Left ventricle myocardium superior (tissue), 1 donor: ENCODE measurements around the gene ASPSCR1. TPM values are rescaled to one million over a fixed set of nuclear protein-coding genes. Genes with fewer than 3 reads are reported as not detected.
"Not testable (repeated sequence)": the region's sequence is repeated elsewhere in the genome, so short reads cannot be mapped to it uniquely, and the experiment has no call there.

Experiments
- ATAC-seq: fragments of 200-7000 bp; cut with Tn5 transposase; one replicate; pipeline ENCODE4 v1.9.1; 2020; ENCODE audit warnings: mild to moderate bottlenecking, moderate library complexity
- DNase-seq: peaks from one replicate; pipeline ENCODE4 v3.0.0-alpha.2; 2020
- intact Hi-C: fragments of 100-400 bp; cut with micrococcal nuclease; formaldehyde crosslinking; loops from one replicate; pipeline ENCODE4 v1.11.0; 2022
- total RNA-seq: library from RNA; stranded (reverse); fragmentation: NEBNext Ultra II Directional; extraction: Animal tissue kit (Norgen Biotek cat#: 25700); gene quantifications from one replicate; pipeline ENCODE4 v1.2.1, GENCODE V29; 2021
- donor health status: DM: no; HTN: yes; CAD: no; lungs with severe emphysema.

Gene ASPSCR1
- total RNA-seq, 1 donor from 2014 or later, result 25.4 TPM

GRCh38 chr17:81973432-81973831, 4.0 kb upstream of the ASPSCR1 start:
- ATAC-seq (no peak), DNase-seq (no peak)
- intact Hi-C loops, result no loop called here

- intact Hi-C loops, result no loop called here
- DNase-seq (peak; percentile 61), ATAC-seq (peak; percentile 16)
Measured at GRCh38 chr17:81976332-81977210, 858 bp upstream of the ASPSCR1 start.

- intact Hi-C loops, result no loop called here
- no peak for ATAC-seq
Measured at GRCh38 chr17:81978524-81979298, 1.3 kb downstream of the ASPSCR1 start.

GRCh38 chr17:81980122-81980521, 2.7 kb downstream of the ASPSCR1 start:
- intact Hi-C loops, result no loop called here
- DNase-seq (no peak), ATAC-seq (no peak)

More at GRCh38 chr17:81978524-81979298, 1.3 kb downstream of the ASPSCR1 start:
- no peak for DNase-seq

GRCh38 chr17:81980707-81981343, 3.4 kb downstream of the ASPSCR1 start:
- intact Hi-C loops, result no loop called here
- no peak for DNase-seq
- no peak for ATAC-seq

- ATAC-seq, intact Hi-C loops, DNase-seq: not testable (repeated sequence)
Measured at GRCh38 chr17:81981511-81981910, 4.1 kb downstream of the ASPSCR1 start.

- no peak for ATAC-seq
- no peak for DNase-seq
- intact Hi-C loops, result no loop called here
Measured at GRCh38 chr17:81983011-81983638, 5.7 kb downstream of the ASPSCR1 start.

- intact Hi-C loops, result no loop called here
- ATAC-seq (no peak), DNase-seq (no peak)
Measured at GRCh38 chr17:81983639-81984373, 6.4 kb downstream of the ASPSCR1 start.

GRCh38 chr17:81984773-81985410, 7.5 kb downstream of the ASPSCR1 start:
- ATAC-seq, result no peak
- intact Hi-C loops, result no loop called here
- DNase-seq, result no peak

- DNase-seq (no peak), ATAC-seq (no peak)
- intact Hi-C loops, result no loop called here
Measured at GRCh38 chr17:81986606-81987005, 9.2 kb downstream of the ASPSCR1 start.

- no peak for DNase-seq
- ATAC-seq, result no peak
- intact Hi-C loops, result no loop called here
Measured at GRCh38 chr17:81987161-81987770, 9.8 kb downstream of the ASPSCR1 start.

GRCh38 chr17:81990836-81991683, 13.6 kb downstream of the ASPSCR1 start:
- ATAC-seq, result no peak

GRCh38 chr17:81991684-81992305, 14.4 kb downstream of the ASPSCR1 start:
- ATAC-seq (peak; percentile 89), DNase-seq (peak; percentile 89)
- intact Hi-C loops, result no loop called here

More at GRCh38 chr17:81990836-81991683, 13.6 kb downstream of the ASPSCR1 start:
- no peak for DNase-seq
- intact Hi-C loops, result no loop called here

GRCh38 chr17:81992306-81993102, 15.1 kb downstream of the ASPSCR1 start:
- ATAC-seq (peak; percentile 9), DNase-seq (no peak)
- intact Hi-C loops, result no loop called here

GRCh38 chr17:81993729-81994592, 16.5 kb downstream of the ASPSCR1 start:
- ATAC-seq (no peak), DNase-seq (no peak)
- intact Hi-C loops, result no loop called here
